GM18526 (cell line): ENCODE measurements around the gene DYNC2LI1.

Source experiments
- POLR2A ChIP-seq: IDR thresholded peaks from 3 replicates; pipeline ENCODE4 v1.6.1; 2011; ENCODE audit not compliant: insufficient read length; ENCODE audit errors: extremely low read depth

The DYNC2LI1 gene

DNA sequence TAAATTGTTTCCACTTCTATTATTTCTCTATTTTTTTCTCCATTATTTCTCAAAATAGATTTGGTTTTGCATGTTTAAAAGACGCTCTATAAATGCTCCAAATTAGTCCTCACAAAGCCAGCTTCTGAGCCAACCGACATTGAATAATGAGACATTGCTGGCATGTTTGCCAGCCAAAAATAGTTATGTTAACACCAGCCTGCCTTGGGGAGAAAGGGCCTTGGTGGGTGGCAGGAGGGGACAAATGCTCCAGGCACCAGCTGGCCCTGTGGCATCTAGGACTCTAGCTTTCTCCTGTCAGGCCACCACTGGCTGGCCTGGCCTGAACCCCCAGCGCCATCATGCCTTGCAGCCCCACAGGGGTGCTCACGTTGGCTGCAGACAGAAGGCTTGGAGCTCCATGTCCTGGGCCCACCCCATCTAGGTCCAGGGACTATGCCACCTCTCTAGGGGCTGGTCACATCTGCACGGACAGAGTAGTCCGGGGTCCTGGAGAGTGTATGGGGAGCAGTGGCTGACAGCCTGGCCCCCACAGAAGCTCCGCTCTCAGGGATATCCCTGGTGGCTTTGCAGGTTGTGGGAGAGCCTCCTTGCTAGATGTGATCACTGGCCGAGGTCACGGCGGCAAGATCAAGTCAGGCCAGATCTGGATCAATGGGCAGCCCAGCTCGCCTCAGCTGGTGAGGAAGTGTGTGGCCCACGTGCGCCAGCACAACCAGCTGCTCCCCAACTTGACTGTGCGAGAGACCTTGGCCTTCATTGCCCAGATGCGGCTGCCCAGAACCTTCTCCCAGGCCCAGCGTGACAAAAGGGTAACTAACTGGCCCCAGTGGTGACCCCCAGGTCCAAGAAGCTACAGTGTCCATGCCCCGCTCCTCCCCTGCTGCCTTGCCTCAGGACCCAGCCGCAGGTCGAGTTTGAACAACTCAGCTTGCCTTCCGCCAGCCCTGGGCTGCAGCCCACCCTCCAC lies 77.5 kb downstream of the DYNC2LI1 start:
- no peak for TF ChIP-seq POLR2A

DNA sequence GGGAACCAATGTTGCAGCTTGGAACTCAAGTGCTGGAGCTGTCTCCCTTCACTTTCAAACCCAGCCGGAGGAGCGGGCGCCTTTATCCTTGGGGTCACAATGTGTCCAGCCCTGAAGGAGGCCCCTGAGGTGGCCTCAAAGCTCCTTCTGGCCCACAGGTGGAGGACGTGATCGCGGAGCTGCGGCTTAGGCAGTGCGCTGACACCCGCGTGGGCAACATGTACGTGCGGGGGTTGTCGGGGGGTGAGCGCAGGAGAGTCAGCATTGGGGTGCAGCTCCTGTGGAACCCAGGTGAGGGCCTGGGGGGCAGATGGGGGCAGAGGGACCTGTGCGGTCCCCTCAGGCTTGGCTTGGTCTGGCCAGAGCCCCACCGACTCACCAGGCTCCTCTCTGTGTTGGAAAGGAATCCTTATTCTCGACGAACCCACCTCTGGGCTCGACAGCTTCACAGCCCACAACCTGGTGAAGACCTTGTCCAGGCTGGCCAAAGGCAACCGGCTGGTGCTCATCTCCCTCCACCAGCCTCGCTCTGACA lies 78.4 kb downstream of the DYNC2LI1 start:
- no peak for TF ChIP-seq POLR2A

DNA sequence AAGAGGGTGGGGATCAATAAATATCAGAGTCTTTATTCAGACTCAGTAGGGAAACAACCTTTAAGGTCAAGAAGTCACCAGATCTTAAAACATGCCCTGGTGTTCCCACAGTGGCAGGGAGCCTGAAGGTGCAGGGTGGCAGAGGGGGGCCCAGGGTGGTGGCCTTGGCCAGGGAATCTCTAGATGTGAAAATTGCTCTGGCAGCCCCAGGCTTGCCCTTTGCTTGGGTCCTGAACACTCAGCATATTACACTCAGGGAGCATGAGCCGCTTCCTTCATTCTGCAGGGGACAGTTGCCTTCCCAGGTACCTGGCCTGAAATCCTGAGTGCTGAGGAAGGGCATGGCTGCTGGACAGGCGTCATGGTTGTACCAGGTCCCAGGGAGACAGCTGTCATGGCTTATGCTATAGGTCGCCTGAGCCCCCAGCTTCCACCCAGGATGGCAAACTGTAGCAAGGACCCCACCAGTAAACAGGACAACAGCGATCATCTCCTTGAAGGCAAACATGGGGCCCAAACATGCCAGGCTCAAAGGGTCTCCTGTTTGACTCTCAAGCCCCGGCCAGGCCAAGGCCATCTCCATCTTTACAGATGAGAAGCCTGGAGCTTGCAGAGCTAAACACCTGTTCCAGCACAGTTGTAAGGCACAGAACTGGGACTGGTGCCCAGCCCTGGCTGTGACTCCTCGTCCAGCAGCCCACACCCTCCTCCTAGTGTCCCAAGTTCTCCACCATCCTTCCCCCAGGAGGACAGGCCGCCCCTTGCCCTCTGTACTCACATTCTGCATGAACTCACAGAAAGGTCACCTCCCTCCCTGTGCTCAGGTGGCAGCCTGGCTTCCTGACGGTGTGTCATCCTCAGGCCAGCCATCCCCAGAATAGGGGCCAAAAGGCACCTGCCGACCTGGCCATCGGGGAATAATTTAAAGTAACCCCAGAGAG lies 79.6 kb downstream of the DYNC2LI1 start:
- no peak for TF ChIP-seq POLR2A

DNA sequence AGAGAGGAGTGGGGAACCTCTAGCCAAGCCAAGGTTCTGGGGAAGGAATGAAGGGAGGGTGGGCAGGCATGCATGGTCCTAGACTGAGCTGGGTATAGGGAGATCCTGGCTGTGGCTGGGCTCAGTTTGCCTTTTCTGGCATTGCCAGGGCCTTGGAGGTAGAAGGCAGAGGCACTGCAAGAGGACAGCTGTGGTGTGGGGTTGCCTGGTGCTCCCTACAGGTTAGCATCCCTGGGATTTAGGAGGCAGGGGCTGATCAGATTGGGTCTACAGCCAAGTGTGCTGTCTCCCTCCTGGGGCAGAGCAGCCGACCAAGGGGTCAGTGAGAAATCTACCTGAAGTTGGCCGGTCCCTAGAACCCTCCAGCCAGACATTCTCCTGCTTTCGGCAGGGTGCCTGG lies 80.8 kb downstream of the DYNC2LI1 start:
- no peak for TF ChIP-seq POLR2A

DNA sequence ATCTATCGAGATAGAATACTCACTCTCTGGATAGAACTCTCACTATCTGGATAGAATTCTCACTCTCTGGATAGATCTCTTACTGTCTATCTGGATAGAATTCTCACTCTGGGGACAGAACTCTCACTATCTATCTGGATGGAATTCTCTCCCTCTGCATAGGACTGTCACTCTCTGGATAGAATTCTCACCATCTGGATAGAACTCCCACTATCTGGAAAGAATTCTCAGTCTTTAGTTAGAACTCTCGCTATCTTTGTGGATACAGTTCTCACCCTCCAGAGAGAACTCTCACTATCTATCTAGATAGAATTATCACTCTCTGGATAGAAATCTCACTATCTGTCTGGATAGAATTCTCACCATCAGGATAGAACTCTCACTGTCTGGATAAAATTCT lies 81.5 kb downstream of the DYNC2LI1 start:
- no peak for TF ChIP-seq POLR2A
